ENCODE data around the gene MMP28.

- TF ChIP-seq, protein P1, sequence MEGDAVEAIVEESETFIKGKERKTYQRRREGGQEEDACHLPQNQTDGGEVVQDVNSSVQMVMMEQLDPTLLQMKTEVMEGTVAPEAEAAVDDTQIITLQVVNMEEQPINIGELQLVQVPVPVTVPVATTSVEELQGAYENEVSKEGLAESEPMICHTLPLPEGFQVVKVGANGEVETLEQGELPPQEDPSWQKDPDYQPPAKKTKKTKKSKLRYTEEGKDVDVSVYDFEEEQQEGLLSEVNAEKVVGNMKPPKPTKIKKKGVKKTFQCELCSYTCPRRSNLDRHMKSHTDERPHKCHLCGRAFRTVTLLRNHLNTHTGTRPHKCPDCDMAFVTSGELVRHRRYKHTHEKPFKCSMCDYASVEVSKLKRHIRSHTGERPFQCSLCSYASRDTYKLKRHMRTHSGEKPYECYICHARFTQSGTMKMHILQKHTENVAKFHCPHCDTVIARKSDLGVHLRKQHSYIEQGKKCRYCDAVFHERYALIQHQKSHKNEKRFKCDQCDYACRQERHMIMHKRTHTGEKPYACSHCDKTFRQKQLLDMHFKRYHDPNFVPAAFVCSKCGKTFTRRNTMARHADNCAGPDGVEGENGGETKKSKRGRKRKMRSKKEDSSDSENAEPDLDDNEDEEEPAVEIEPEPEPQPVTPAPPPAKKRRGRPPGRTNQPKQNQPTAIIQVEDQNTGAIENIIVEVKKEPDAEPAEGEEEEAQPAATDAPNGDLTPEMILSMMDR (conservative IDR thresholded peaks at IDR 0.05; ENCODE audit: low read depth, low read length) = peak; percentile 98
- no peak for TF ChIP-seq CEBPB (IDR thresholded peaks at IDR 0.05; ENCODE audit: low read depth, low read length)
- TF ChIP-seq POLR2A (IDR thresholded peaks at IDR 0.05; ENCODE audit: low read depth, low read length) = no peak
- peak; percentile 92 for TF ChIP-seq RAD21 (IDR thresholded peaks at IDR 0.05; ENCODE audit: low read length)
- TF ChIP-seq MAFK (IDR thresholded peaks at IDR 0.05; ENCODE audit: low read depth, low read length) = no peak
- no peak for TF ChIP-seq RFX5 (IDR thresholded peaks at IDR 0.05; ENCODE audit: low read depth, low read length)
- no peak for TF ChIP-seq FOS (IDR thresholded peaks at IDR 0.05; ENCODE audit: low read depth, low read length)
- no peak for TF ChIP-seq BHLHE40 (IDR thresholded peaks at IDR 0.05; ENCODE audit: low read depth, low read length)
- TF ChIP-seq NFE2L2 (IDR thresholded peaks at IDR 0.05; ENCODE audit: low read depth, low read length) = no peak
- peak; percentile 69; the same call in 1 of the 2 replicates for TF ChIP-seq MAZ (IDR thresholded peaks at IDR 0.05; ENCODE audit: borderline replicate concordance, low read depth, low read length)
- TF ChIP-seq, protein P2, sequence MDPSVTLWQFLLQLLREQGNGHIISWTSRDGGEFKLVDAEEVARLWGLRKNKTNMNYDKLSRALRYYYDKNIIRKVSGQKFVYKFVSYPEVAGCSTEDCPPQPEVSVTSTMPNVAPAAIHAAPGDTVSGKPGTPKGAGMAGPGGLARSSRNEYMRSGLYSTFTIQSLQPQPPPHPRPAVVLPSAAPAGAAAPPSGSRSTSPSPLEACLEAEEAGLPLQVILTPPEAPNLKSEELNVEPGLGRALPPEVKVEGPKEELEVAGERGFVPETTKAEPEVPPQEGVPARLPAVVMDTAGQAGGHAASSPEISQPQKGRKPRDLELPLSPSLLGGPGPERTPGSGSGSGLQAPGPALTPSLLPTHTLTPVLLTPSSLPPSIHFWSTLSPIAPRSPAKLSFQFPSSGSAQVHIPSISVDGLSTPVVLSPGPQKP (IDR thresholded peaks at IDR 0.05; ENCODE audit: borderline replicate concordance, low read depth, low read length) = no peak
- no peak for TF ChIP-seq MXI1 (IDR thresholded peaks at IDR 0.05; ENCODE audit: borderline replicate concordance, low read depth, low read length)
- TF ChIP-seq USF2 (IDR thresholded peaks at IDR 0.05; ENCODE audit: low read depth, low read length) = no peak
Measured at GRCh38 chr17:35764123-35764991, 31.1 kb downstream of the MMP28 start.

Measured in IMR-90 (cell line).